Measurements from ENCODE around the gene MPDZ. TPM values are rescaled to one million over a fixed set of nuclear protein-coding genes. Genes with fewer than 3 reads are reported as not detected.

The MPDZ gene
- total RNA-seq: not detected in 2 replicates

- Mint-ChIP-seq H3K36me3 (ENCODE audit: low read depth) (no peaks in the 10 kb centered on the region), H3K9me3 (no peaks in the 10 kb centered on the region), H3K4me3 (ENCODE audit: low read depth) (no peak within 1 kb of the TSS), H3K4me1 (ENCODE audit: low read depth) (no peaks in the 10 kb centered on the region), H3K27me3 (ENCODE audit: low read depth) (peaks cover 10% of the 10 kb centered on the region), H3K27ac (no peak within 1 kb of the TSS)
- DNase-seq (ENCODE audit: low spot score): no peak
- intact Hi-C loops (cut with micrococcal nuclease): no loop called here
Observed at GRCh38 chr9:13279284-13280141, at the start of gene MPDZ. TSS of gene MPDZ (minus strand) at chr9:13279692. CDS start at chr9:13250315, 29,377 bp downstream.

GRCh38 chr9:13324988-13325387 is 45.5 kb upstream of the MPDZ start:
- no peaks in the 10 kb centered on the region for H3K4me1 Mint-ChIP-seq (ENCODE audit: low read depth)
- H3K9me3 Mint-ChIP-seq: peaks cover 12% of the 10 kb centered on the region
- H3K4me3 Mint-ChIP-seq (ENCODE audit: low read depth): no peak overlapping the region
- no peaks in the 10 kb centered on the region for H3K36me3 Mint-ChIP-seq (ENCODE audit: low read depth)
- no peaks in the 10 kb centered on the region for H3K27me3 Mint-ChIP-seq (ENCODE audit: low read depth)
- no peak overlapping the region for H3K27ac Mint-ChIP-seq
- no peak for DNase-seq (ENCODE audit: low spot score)
- intact Hi-C loops (cut with micrococcal nuclease): no loop called here

- intact Hi-C loops (cut with micrococcal nuclease): no loop called here
- Mint-ChIP-seq H3K9me3 (peaks cover 25% of the 10 kb centered on the region), H3K36me3 (ENCODE audit: low read depth) (no peaks in the 10 kb centered on the region), H3K27ac (no peak overlapping the region), H3K27me3 (ENCODE audit: low read depth) (no peaks in the 10 kb centered on the region), H3K4me3 (ENCODE audit: low read depth) (no peak overlapping the region), H3K4me1 (ENCODE audit: low read depth) (no peaks in the 10 kb centered on the region)
- DNase-seq (ENCODE audit: low spot score): no peak
Observed at GRCh38 chr9:13322828-13323550, 43.5 kb upstream of the MPDZ start.

- H3K36me3 Mint-ChIP-seq (ENCODE audit: low read depth): no peaks in the 10 kb centered on the region
- H3K27me3 Mint-ChIP-seq (ENCODE audit: low read depth): no peaks in the 10 kb centered on the region
- intact Hi-C loops (cut with micrococcal nuclease): no loop called here
- H3K27ac Mint-ChIP-seq: no peak overlapping the region
- no peak overlapping the region for H3K4me3 Mint-ChIP-seq (ENCODE audit: low read depth)
- H3K4me1 Mint-ChIP-seq (ENCODE audit: low read depth): no peaks in the 10 kb centered on the region
- H3K9me3 Mint-ChIP-seq: peaks cover 33% of the 10 kb centered on the region
- DNase-seq (ENCODE audit: low spot score): no peak
Observed at GRCh38 chr9:13318027-13318426, 38.5 kb upstream of the MPDZ start.

GRCh38 chr9:13296972-13297371 is 17.5 kb upstream of the MPDZ start:
- Mint-ChIP-seq H3K4me1 (ENCODE audit: low read depth) (no peaks in the 10 kb centered on the region), H3K36me3 (ENCODE audit: low read depth) (no peaks in the 10 kb centered on the region), H3K9me3 (peaks cover 22% of the 10 kb centered on the region), H3K27ac (no peak overlapping the region), H3K27me3 (ENCODE audit: low read depth) (no peaks in the 10 kb centered on the region), H3K4me3 (ENCODE audit: low read depth) (no peak overlapping the region)
- intact Hi-C loops (cut with micrococcal nuclease): no loop called here
- no peak for DNase-seq (ENCODE audit: low spot score)

GRCh38 chr9:13295556-13295955 is 16.1 kb upstream of the MPDZ start:
- H3K27ac Mint-ChIP-seq: no peak overlapping the region
- no peak for DNase-seq (ENCODE audit: low spot score)
- no peaks in the 10 kb centered on the region for H3K36me3 Mint-ChIP-seq (ENCODE audit: low read depth)
- intact Hi-C loops (cut with micrococcal nuclease): no loop called here
- no peaks in the 10 kb centered on the region for H3K4me1 Mint-ChIP-seq (ENCODE audit: low read depth)
- H3K4me3 Mint-ChIP-seq (ENCODE audit: low read depth): no peak overlapping the region
- peaks cover 22% of the 10 kb centered on the region for H3K9me3 Mint-ChIP-seq
- H3K27me3 Mint-ChIP-seq (ENCODE audit: low read depth): no peaks in the 10 kb centered on the region

- Mint-ChIP-seq H3K27me3 (ENCODE audit: low read depth) (no peaks in the 10 kb centered on the region), H3K9me3 (peaks cover 21% of the 10 kb centered on the region), H3K4me3 (ENCODE audit: low read depth) (no peak overlapping the region), H3K36me3 (ENCODE audit: low read depth) (no peaks in the 10 kb centered on the region), H3K4me1 (ENCODE audit: low read depth) (no peaks in the 10 kb centered on the region), H3K27ac (no peak overlapping the region)
- intact Hi-C loops (cut with micrococcal nuclease): no loop called here
- no peak for DNase-seq (ENCODE audit: low spot score)
Observed at GRCh38 chr9:13292782-13293181, 13.3 kb upstream of the MPDZ start.

GRCh38 chr9:13292158-13292557 is 12.7 kb upstream of the MPDZ start:
- Mint-ChIP-seq H3K4me3 (ENCODE audit: low read depth) (no peak overlapping the region), H3K4me1 (ENCODE audit: low read depth) (no peaks in the 10 kb centered on the region)

GRCh38 chr9:13291718-13292117 is 12.2 kb upstream of the MPDZ start:
- Mint-ChIP-seq H3K9me3 (peaks cover 22% of the 10 kb centered on the region), H3K4me1 (ENCODE audit: low read depth) (no peaks in the 10 kb centered on the region), H3K27me3 (ENCODE audit: low read depth) (no peaks in the 10 kb centered on the region), H3K27ac (no peak overlapping the region), H3K36me3 (ENCODE audit: low read depth) (no peaks in the 10 kb centered on the region), H3K4me3 (ENCODE audit: low read depth) (no peak overlapping the region)
- intact Hi-C loops (cut with micrococcal nuclease): no loop called here
- DNase-seq (ENCODE audit: low spot score): no peak

More at GRCh38 chr9:13292158-13292557, 12.7 kb upstream of the MPDZ start:
- no peak for DNase-seq (ENCODE audit: low spot score)
- H3K27ac Mint-ChIP-seq: no peak overlapping the region
- H3K9me3 Mint-ChIP-seq: peaks cover 22% of the 10 kb centered on the region
- no peaks in the 10 kb centered on the region for H3K36me3 Mint-ChIP-seq (ENCODE audit: low read depth)
- H3K27me3 Mint-ChIP-seq (ENCODE audit: low read depth): no peaks in the 10 kb centered on the region
- intact Hi-C loops (cut with micrococcal nuclease): no loop called here

GRCh38 chr9:13284011-13284410 is 4.5 kb upstream of the MPDZ start:
- Mint-ChIP-seq H3K27me3 (ENCODE audit: low read depth) (peaks cover 7% of the 10 kb centered on the region), H3K27ac (no peak overlapping the region), H3K9me3 (peaks cover 20% of the 10 kb centered on the region), H3K36me3 (ENCODE audit: low read depth) (no peaks in the 10 kb centered on the region), H3K4me3 (ENCODE audit: low read depth) (no peak overlapping the region), H3K4me1 (ENCODE audit: low read depth) (no peaks in the 10 kb centered on the region)
- intact Hi-C loops (cut with micrococcal nuclease): no loop called here
- no peak for DNase-seq (ENCODE audit: low spot score)

GRCh38 chr9:13282998-13283397 is 3.5 kb upstream of the MPDZ start:
- DNase-seq (ENCODE audit: low spot score): no peak
- no peaks in the 10 kb centered on the region for H3K4me1 Mint-ChIP-seq (ENCODE audit: low read depth)
- intact Hi-C loops (cut with micrococcal nuclease): no loop called here
- peaks cover 10% of the 10 kb centered on the region for H3K27me3 Mint-ChIP-seq (ENCODE audit: low read depth)
- H3K27ac Mint-ChIP-seq: no peak overlapping the region
- no peak overlapping the region for H3K4me3 Mint-ChIP-seq (ENCODE audit: low read depth)
- peaks cover 14% of the 10 kb centered on the region for H3K9me3 Mint-ChIP-seq
- H3K36me3 Mint-ChIP-seq (ENCODE audit: low read depth): no peaks in the 10 kb centered on the region

- Mint-ChIP-seq H3K9me3 (peaks cover 4% of the 10 kb centered on the region), H3K4me1 (ENCODE audit: low read depth) (no peaks in the 10 kb centered on the region), H3K27ac (no peak overlapping the region), H3K4me3 (ENCODE audit: low read depth) (no peak overlapping the region), H3K27me3 (ENCODE audit: low read depth) (peaks cover 10% of the 10 kb centered on the region), H3K36me3 (ENCODE audit: low read depth) (no peaks in the 10 kb centered on the region)
- intact Hi-C loops (cut with micrococcal nuclease): no loop called here
- DNase-seq (ENCODE audit: low spot score): no peak
Observed at GRCh38 chr9:13281356-13282016, 2.0 kb upstream of the MPDZ start.

All from activated T-helper 2 cell treated with anti-CD3 and anti-CD28 coated beads, Interferon-gamma antibody, Interleukin-2, Interleukin-4, amounts not matched to agents 10 μg/mL and 5 μg/mL and 100 μg/mL, durations not matched to agents 14 hours and 24 hours and 36 hours (primary cell).